ENCODE results near the gene TPK1.

Gene TPK1

DNA sequence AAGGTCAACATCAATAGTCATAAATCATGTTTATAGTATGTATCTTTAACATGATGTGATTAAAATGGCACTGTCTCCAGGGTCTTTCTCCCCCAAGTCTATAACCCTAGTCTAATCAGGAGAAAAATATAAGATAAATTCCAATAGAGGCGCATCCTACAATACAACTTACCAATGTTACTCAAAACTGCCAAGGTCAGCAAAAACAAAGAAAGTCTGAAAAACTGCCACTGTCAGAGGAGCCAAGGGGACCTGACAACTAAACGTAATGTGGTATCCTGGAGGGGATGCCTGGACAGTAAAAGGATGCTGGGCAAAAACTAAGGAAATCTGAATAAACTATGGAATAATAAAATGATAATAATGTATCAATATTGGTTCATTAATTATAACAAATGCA, 63.9 kb downstream of the TPK1 start:
- Histone ChIP-seq H3K27me3 (ENCODE audit: control insufficient read depth, insufficient read depth, low read length) (no peaks in the 10 kb centered on the region), H3K9ac (ENCODE audit: low read depth, low read length) (no peak overlapping the region), H3K4me1 (ENCODE audit: control insufficient read depth, insufficient read depth, low read length) (no peaks in the 10 kb centered on the region), H3K4me3 (ENCODE audit: low read depth, low read length) (no peak overlapping the region), H3K36me3 (ENCODE audit: control insufficient read depth, insufficient read depth, low read length) (no peaks in the 10 kb centered on the region), H3K9me3 (ENCODE audit: control insufficient read depth, insufficient read depth, low read length) (no peaks in the 10 kb centered on the region)

DNA sequence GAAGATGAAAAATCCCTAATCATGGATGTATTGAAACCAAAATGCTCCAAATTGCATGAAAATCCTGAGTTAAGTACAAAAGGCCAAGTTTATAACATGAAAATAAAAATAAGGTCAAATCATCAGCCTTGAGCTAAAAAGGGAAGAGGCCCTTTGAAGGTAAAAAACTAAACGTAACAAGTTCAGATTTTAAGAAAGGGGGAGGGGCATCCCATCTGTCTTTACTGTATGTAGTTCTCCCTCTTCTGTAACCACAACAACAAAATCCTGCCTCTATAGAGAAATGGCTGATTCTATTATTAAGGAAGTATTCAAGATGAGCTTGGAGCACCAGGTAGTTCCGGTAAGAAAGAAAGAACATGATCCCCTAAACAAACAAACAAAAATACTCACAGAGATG, 64.7 kb downstream of the TPK1 start:
- Histone ChIP-seq H3K36me3 (ENCODE audit: control insufficient read depth, insufficient read depth, low read length) (no peaks in the 10 kb centered on the region), H3K4me1 (ENCODE audit: control insufficient read depth, insufficient read depth, low read length) (no peaks in the 10 kb centered on the region), H3K27me3 (ENCODE audit: control insufficient read depth, insufficient read depth, low read length) (no peaks in the 10 kb centered on the region), H3K9me3 (ENCODE audit: control insufficient read depth, insufficient read depth, low read length) (no peaks in the 10 kb centered on the region), H3K9ac (ENCODE audit: low read depth, low read length) (no peak overlapping the region), H3K4me3 (ENCODE audit: low read depth, low read length) (no peak overlapping the region)

DNA sequence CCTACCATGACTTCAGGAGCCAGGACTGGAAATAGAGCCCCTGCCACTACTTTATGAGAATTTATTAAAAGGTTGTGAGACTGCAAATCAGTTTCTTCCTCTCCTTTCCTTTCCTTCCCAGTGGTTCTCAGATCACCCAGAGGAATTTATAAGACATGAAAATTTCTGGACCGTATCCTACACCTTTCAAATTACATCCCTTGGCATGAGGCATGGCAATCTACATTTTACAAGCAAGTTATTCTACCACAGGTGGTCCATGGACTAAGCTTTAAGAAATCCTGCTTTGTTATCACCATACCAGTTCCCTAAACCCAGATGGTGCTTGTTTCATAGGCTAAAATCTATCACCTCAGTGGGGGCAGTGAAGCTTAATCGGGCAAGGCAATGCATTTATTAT, 66.5 kb downstream of the TPK1 start:
- H3K9ac ChIP-seq (ENCODE audit: low read depth, low read length) = no peak overlapping the region
- H3K4me1 ChIP-seq (ENCODE audit: control insufficient read depth, insufficient read depth, low read length) = no peaks in the 10 kb centered on the region
- H3K9me3 ChIP-seq (ENCODE audit: control insufficient read depth, insufficient read depth, low read length) = no peaks in the 10 kb centered on the region
- H3K27me3 ChIP-seq (ENCODE audit: control insufficient read depth, insufficient read depth, low read length) = no peaks in the 10 kb centered on the region
- H3K36me3 ChIP-seq (ENCODE audit: control insufficient read depth, insufficient read depth, low read length) = no peaks in the 10 kb centered on the region
- H3K4me3 ChIP-seq (ENCODE audit: low read depth, low read length) = no peak overlapping the region

DNA sequence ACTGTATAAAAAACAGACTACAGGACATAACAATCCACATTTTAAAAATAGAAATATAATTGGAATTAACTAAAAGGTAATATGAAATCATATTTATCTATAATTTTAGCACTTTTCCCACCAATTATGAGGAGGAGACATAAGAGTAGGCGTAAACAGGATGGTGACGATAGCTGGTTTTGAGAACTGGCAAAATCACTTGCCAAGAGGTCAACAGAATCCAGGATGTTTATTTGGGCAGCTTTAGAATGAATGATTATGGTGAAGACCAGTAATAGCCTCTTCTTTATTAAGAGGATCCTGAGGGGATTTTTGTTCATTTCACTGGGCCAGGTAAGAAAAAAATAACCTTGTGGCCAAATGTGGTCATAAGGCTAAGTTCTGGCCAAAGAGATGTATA, 67.2 kb downstream of the TPK1 start:
- Histone ChIP-seq H3K27me3 (ENCODE audit: control insufficient read depth, insufficient read depth, low read length) (no peaks in the 10 kb centered on the region), H3K9me3 (ENCODE audit: control insufficient read depth, insufficient read depth, low read length) (no peaks in the 10 kb centered on the region), H3K36me3 (ENCODE audit: control insufficient read depth, insufficient read depth, low read length) (no peaks in the 10 kb centered on the region), H3K9ac (ENCODE audit: low read depth, low read length) (no peak overlapping the region), H3K4me3 (ENCODE audit: low read depth, low read length) (no peak overlapping the region), H3K4me1 (ENCODE audit: control insufficient read depth, insufficient read depth, low read length) (no peaks in the 10 kb centered on the region)

DNA sequence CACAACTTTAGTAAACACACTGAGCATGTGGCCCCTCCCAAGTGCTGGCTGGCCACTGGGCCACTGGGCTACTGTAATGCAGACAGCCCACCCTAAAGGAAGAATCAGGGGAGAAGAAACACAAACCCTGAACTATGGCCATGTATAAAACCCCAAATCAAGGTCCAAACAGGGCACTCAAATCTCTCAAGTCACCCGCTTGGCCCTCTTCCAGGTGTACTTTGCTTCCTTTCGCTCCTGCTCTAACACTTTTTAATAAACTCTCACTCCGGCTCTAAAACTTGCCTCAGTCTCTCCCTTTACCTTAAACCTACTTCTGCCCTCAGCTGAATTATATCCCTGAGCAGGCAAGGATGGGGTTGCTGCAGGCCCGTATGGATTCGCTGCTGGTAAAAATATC, 72.6 kb downstream of the TPK1 start:
- no peaks in the 10 kb centered on the region for H3K4me1 ChIP-seq (ENCODE audit: control insufficient read depth, insufficient read depth, low read length)
- H3K27me3 ChIP-seq (ENCODE audit: control insufficient read depth, insufficient read depth, low read length) = no peaks in the 10 kb centered on the region
- H3K4me3 ChIP-seq (ENCODE audit: low read depth, low read length) = no peak overlapping the region
- no peak overlapping the region for H3K9ac ChIP-seq (ENCODE audit: low read depth, low read length)
- H3K9me3 ChIP-seq (ENCODE audit: control insufficient read depth, insufficient read depth, low read length) = no peaks in the 10 kb centered on the region
- no peaks in the 10 kb centered on the region for H3K36me3 ChIP-seq (ENCODE audit: control insufficient read depth, insufficient read depth, low read length)

DNA sequence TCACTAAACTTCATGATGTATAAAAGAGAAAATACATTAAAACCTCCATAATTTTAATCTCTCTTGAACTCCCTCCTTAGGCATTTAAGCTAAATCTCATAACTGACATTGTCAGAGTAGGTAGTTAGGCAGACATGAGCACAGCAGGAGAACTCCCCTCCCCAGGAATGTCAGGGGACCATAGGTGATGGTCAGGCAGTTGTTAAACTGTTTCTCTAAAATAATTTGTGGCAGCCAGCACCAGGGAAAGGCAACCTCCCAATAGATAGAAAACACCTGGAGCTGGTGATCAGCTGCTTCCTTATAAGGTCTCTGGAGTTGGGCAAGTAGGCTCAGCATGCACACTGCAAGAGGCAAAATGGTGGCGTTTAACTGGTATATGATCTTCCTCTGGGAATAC, 73.0 kb downstream of the TPK1 start:
- H3K4me3 ChIP-seq (ENCODE audit: low read depth, low read length) = no peak overlapping the region
- H3K4me1 ChIP-seq (ENCODE audit: control insufficient read depth, insufficient read depth, low read length) = no peaks in the 10 kb centered on the region
- no peak overlapping the region for H3K9ac ChIP-seq (ENCODE audit: low read depth, low read length)
- H3K27me3 ChIP-seq (ENCODE audit: control insufficient read depth, insufficient read depth, low read length) = no peaks in the 10 kb centered on the region
- H3K36me3 ChIP-seq (ENCODE audit: control insufficient read depth, insufficient read depth, low read length) = no peaks in the 10 kb centered on the region
- no peaks in the 10 kb centered on the region for H3K9me3 ChIP-seq (ENCODE audit: control insufficient read depth, insufficient read depth, low read length)

DNA sequence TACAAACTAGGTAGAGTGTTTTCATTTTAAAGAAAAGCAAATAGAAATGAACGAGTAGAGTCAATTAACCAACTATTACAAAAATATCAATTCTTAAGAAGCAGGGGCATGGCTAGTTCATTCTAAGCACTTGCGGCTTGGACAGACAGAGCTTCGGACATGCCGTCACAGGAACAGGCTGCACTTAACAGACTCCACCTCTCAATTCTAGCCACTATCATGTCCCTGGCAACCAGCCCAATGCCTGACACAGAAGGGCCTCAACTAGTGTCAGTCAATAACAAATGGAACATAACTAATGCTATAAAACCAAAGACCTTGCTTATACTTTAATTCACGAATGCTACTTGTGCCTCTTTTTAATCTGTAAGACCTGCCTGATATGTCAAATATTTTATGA, 74.4 kb downstream of the TPK1 start:
- Histone ChIP-seq H3K36me3 (ENCODE audit: control insufficient read depth, insufficient read depth, low read length) (no peaks in the 10 kb centered on the region), H3K9ac (ENCODE audit: low read depth, low read length) (no peak overlapping the region), H3K9me3 (ENCODE audit: control insufficient read depth, insufficient read depth, low read length) (no peaks in the 10 kb centered on the region), H3K4me3 (ENCODE audit: low read depth, low read length) (no peak overlapping the region), H3K27me3 (ENCODE audit: control insufficient read depth, insufficient read depth, low read length) (no peaks in the 10 kb centered on the region), H3K4me1 (ENCODE audit: control insufficient read depth, insufficient read depth, low read length) (no peaks in the 10 kb centered on the region)

DNA sequence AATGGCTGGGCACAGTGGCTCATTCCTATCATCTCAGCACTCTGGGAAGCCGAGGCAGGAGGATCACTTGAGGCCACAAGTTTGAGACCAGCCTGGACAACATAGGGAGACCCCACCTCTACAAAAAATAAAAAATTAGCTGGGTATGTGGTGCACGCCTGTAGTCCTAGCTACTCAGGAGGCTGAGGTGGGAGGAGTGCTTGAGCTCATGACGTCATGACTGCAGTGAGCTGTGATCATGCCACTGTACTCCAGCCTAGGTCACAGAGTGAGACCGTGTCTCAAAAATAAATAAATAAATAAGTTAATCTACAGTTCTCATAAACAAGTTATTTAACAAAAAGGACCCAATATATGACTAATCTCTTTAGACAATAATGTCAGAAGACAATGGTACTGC, 76.2 kb downstream of the TPK1 start:
- Histone ChIP-seq H3K4me1 (ENCODE audit: control insufficient read depth, insufficient read depth, low read length) (no peaks in the 10 kb centered on the region), H3K9me3 (ENCODE audit: control insufficient read depth, insufficient read depth, low read length) (no peaks in the 10 kb centered on the region), H3K36me3 (ENCODE audit: control insufficient read depth, insufficient read depth, low read length) (no peaks in the 10 kb centered on the region), H3K9ac (ENCODE audit: low read depth, low read length) (no peak overlapping the region), H3K4me3 (ENCODE audit: low read depth, low read length) (no peak overlapping the region), H3K27me3 (ENCODE audit: control insufficient read depth, insufficient read depth, low read length) (no peaks in the 10 kb centered on the region)

DNA sequence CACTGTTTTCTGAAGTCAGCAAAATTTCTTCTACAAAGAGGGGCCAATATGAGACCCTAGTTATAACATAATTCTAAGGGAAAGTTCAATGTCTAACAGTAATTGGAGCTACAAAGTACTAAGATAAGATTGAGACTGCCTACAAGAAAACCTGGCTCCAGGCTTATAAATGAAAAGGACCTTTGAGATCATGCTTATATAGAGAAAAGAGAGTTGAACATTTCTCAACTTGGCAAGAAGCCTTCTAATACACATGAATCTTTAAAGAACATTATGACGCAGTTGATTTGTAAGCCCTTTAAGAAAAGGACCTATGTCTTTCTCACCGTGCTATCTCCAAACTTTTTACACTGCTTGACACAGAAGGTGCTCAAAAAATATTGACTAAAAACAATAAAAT, 87.9 kb downstream of the TPK1 start:
- Histone ChIP-seq H3K9ac (ENCODE audit: low read depth, low read length) (no peak overlapping the region), H3K36me3 (ENCODE audit: control insufficient read depth, insufficient read depth, low read length) (no peaks in the 10 kb centered on the region), H3K27me3 (ENCODE audit: control insufficient read depth, insufficient read depth, low read length) (no peaks in the 10 kb centered on the region), H3K4me3 (ENCODE audit: low read depth, low read length) (no peak overlapping the region), H3K9me3 (ENCODE audit: control insufficient read depth, insufficient read depth, low read length) (no peaks in the 10 kb centered on the region), H3K4me1 (ENCODE audit: control insufficient read depth, insufficient read depth, low read length) (no peaks in the 10 kb centered on the region)

DNA sequence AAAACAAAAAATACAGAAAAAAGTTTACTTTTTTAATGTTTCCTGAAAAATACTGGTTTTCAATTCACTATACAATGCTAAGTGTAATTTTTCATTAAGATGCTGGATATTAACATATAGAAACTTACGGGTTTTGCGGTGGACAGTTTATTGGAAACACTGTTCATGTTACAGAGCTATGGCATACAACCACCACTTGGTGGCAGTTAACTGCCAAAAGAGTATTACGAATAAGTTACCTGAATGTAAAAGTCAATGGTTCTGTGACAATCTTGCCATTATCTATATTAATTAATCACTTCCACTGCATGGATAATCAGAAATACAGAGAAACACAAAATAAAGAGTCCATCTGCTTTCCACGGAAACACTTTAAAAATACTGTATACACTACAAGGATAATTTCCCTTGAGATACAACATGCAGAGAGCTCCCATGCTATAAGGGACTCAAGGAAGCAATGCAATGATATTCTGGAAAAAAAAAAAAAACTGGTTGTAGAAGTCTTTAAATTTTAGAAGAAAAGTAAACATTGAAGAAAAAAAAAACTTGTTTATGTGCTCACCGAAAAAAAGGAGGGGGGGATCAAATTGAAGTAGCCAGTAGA, 97.0 kb downstream of the TPK1 start:
- Histone ChIP-seq H3K4me1 (ENCODE audit: control insufficient read depth, insufficient read depth, low read length) (no peaks in the 10 kb centered on the region), H3K4me3 (ENCODE audit: low read depth, low read length) (no peak overlapping the region), H3K9ac (ENCODE audit: low read depth, low read length) (no peak overlapping the region), H3K9me3 (ENCODE audit: control insufficient read depth, insufficient read depth, low read length) (no peaks in the 10 kb centered on the region), H3K36me3 (ENCODE audit: control insufficient read depth, insufficient read depth, low read length) (no peaks in the 10 kb centered on the region), H3K27me3 (ENCODE audit: control insufficient read depth, insufficient read depth, low read length) (no peaks in the 10 kb centered on the region)

DNA sequence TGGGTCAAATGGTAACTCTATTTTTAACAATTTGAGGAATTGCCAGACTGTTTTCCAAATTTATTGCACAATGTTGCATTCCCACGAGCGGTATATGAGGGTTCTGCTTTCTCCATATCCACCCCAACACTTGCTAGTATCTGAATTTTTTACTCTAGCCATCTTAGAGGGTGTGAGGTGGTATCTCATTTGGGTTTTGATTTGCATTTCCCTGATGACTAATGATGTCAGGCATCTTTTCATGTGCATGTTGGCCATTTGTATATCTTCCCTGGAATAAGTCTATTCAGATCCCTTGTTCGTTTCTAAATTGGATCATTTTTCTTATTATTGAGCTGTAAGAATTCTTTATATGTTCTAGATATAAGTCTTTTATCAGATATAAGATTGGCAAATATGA, 97.7 kb downstream of the TPK1 start:
- H3K4me1 ChIP-seq (ENCODE audit: control insufficient read depth, insufficient read depth, low read length) = no peaks in the 10 kb centered on the region
- no peaks in the 10 kb centered on the region for H3K36me3 ChIP-seq (ENCODE audit: control insufficient read depth, insufficient read depth, low read length)
- H3K27me3 ChIP-seq (ENCODE audit: control insufficient read depth, insufficient read depth, low read length) = no peaks in the 10 kb centered on the region
- H3K9ac ChIP-seq (ENCODE audit: low read depth, low read length) = no peak overlapping the region
- no peaks in the 10 kb centered on the region for H3K9me3 ChIP-seq (ENCODE audit: control insufficient read depth, insufficient read depth, low read length)
- no peak overlapping the region for H3K4me3 ChIP-seq (ENCODE audit: low read depth, low read length)

DNA sequence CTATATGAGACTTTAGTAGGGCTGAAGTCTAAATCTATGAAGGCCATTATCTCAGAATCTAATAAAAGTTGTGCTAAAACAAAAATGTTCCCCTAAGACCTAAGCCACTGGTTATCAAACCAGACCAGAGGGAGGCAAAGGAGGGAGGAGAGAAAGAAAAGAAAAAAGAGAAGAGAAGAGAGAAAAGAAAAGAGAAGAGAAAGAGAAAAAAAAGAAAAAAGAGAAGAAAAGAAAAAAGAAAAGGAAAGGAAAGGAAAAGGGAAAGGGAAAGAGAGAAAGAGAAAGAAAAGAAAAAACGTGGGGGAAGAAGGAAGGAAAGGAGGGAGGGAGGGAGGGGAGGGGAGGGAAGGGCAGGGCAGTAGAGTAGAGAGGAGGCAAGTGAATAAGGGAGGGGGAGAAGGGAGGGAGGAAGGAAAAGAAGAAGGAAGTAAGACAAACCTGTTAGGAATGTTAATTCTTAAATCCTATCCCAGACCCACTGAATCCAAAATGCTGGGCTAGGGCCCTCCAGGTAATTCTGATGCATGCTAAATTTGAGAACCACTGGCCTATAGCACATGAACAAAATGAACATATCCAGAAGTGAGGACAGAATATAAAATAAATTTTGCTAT, 98.9 kb downstream of the TPK1 start:
- no peaks in the 10 kb centered on the region for H3K27me3 ChIP-seq (ENCODE audit: control insufficient read depth, insufficient read depth, low read length)
- no peak overlapping the region for H3K9ac ChIP-seq (ENCODE audit: low read depth, low read length)
- H3K36me3 ChIP-seq (ENCODE audit: control insufficient read depth, insufficient read depth, low read length) = no peaks in the 10 kb centered on the region
- H3K9me3 ChIP-seq (ENCODE audit: control insufficient read depth, insufficient read depth, low read length) = no peaks in the 10 kb centered on the region
- no peaks in the 10 kb centered on the region for H3K4me1 ChIP-seq (ENCODE audit: control insufficient read depth, insufficient read depth, low read length)
- no peak overlapping the region for H3K4me3 ChIP-seq (ENCODE audit: low read depth, low read length)

All from iPS-15b (cell line).